Keratinocyte (primary cell): ENCODE measurements around the gene OOEP.

Experiments used
- EZH2 ChIP-seq: IDR thresholded peaks from one replicate; pipeline ENCODE4 v1.6.1; 2012; ENCODE audit warnings: inconsistent platforms, mild to moderate bottlenecking, low read length, moderate library complexity
- TF ChIP-seq, protein P1 (sequence below), 3 experiments: IDR thresholded peaks in 1 of 3; conservative IDR thresholded peaks in 1 of 3; optimal IDR thresholded peaks in 1 of 3; 2 replicates in 2 of 3; 3 replicates in 1 of 3; pipeline versions ENCODE3 to v1.5.1; 2011; ENCODE audit warnings: low read length in 3 of 3, mild to moderate bottlenecking in 3 of 3, moderate library complexity in 2 of 3, control low read depth in 1 of 3, inconsistent platforms in 1 of 3; ENCODE audit not compliant: insufficient read depth in 2 of 3; ENCODE audit errors: extremely low read depth in 1 of 3

DNA sequence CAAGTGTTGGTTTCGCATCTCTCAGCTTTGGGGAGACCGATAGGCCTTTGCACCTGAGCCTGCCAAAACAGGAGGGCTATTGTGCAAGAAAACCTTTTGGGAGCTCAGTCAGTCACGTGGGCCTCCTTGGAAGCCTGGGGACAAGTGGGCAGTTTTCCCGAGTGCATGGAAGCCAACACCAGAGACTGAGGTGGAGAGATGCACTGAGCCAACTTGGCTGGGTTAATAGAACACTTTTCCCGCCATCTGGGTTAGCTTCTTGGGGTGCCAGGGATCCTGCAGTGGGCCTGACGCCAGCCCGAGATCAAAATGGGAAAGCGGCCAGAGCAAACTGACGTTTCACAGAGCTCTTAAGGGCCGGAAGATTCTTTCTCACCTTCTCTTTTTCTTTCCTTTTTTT is 2.8 kb upstream of the OOEP start:
- TF ChIP-seq EZH2: no peak
- TF ChIP-seq, protein P1, sequence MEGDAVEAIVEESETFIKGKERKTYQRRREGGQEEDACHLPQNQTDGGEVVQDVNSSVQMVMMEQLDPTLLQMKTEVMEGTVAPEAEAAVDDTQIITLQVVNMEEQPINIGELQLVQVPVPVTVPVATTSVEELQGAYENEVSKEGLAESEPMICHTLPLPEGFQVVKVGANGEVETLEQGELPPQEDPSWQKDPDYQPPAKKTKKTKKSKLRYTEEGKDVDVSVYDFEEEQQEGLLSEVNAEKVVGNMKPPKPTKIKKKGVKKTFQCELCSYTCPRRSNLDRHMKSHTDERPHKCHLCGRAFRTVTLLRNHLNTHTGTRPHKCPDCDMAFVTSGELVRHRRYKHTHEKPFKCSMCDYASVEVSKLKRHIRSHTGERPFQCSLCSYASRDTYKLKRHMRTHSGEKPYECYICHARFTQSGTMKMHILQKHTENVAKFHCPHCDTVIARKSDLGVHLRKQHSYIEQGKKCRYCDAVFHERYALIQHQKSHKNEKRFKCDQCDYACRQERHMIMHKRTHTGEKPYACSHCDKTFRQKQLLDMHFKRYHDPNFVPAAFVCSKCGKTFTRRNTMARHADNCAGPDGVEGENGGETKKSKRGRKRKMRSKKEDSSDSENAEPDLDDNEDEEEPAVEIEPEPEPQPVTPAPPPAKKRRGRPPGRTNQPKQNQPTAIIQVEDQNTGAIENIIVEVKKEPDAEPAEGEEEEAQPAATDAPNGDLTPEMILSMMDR (optimal IDR thresholded peaks at IDR 0.05 in 1 of 3, IDR thresholded peaks at IDR 0.05 in 1 of 3, conservative IDR thresholded peaks at IDR 0.05 in 1 of 3; ENCODE audit: extremely low read depth in 1 of 3, insufficient read depth in 2 of 3, low read length in 3 of 3): no peak
